ENCODE results near the gene SIVA1.

The SIVA1 gene

GRCh38 chr14:104752735-104753527 is at the start of gene SIVA1:
Gene SIVA1, plus strand, starts transcription at chr14:104753147. Its CDS starts 55 bp downstream, at chr14:104753202.
- DNase-seq (ENCODE audit: low read depth) = peak; percentile 99

- DNase-seq (ENCODE audit: low read depth) = no peak
Observed at GRCh38 chr14:104703269-104703668, 49.7 kb upstream of the SIVA1 start.

- DNase-seq (ENCODE audit: low read depth) = no peak
Observed at GRCh38 chr14:104704252-104704651, 48.7 kb upstream of the SIVA1 start.

- DNase-seq (ENCODE audit: low read depth) = no peak
Observed at GRCh38 chr14:104705340-104706047, 47.5 kb upstream of the SIVA1 start.

- no peak for DNase-seq (ENCODE audit: low read depth)
Observed at GRCh38 chr14:104706733-104707607, 46.0 kb upstream of the SIVA1 start.

GRCh38 chr14:104707608-104708595 is 45.0 kb upstream of the SIVA1 start:
- no peak for DNase-seq (ENCODE audit: low read depth)

- DNase-seq (ENCODE audit: low read depth) = peak; percentile 51
Observed at GRCh38 chr14:104708606-104709268, 44.2 kb upstream of the SIVA1 start.

- no peak for DNase-seq (ENCODE audit: low read depth)
Observed at GRCh38 chr14:104709387-104710039, 43.4 kb upstream of the SIVA1 start.

- DNase-seq (ENCODE audit: low read depth) = no peak
Observed at GRCh38 chr14:104710071-104710735, 42.7 kb upstream of the SIVA1 start.

GRCh38 chr14:104712881-104713734 is 39.8 kb upstream of the SIVA1 start:
- DNase-seq (ENCODE audit: low read depth) = no peak

- no peak for DNase-seq (ENCODE audit: low read depth)
Observed at GRCh38 chr14:104714066-104714465, 38.9 kb upstream of the SIVA1 start.

GRCh38 chr14:104714681-104715080 is 38.3 kb upstream of the SIVA1 start:
- DNase-seq (ENCODE audit: low read depth) = no peak

GRCh38 chr14:104715416-104715815 is 37.5 kb upstream of the SIVA1 start:
- no peak for DNase-seq (ENCODE audit: low read depth)

- DNase-seq (ENCODE audit: low read depth) = no peak
Observed at GRCh38 chr14:104715871-104716270, 37.1 kb upstream of the SIVA1 start.

- DNase-seq (ENCODE audit: low read depth) = no peak
Observed at GRCh38 chr14:104717137-104717536, 35.8 kb upstream of the SIVA1 start.

- DNase-seq (ENCODE audit: low read depth) = no peak
Observed at GRCh38 chr14:104717646-104718045, 35.3 kb upstream of the SIVA1 start.

- DNase-seq (ENCODE audit: low read depth) = no peak
Observed at GRCh38 chr14:104718147-104718546, 34.8 kb upstream of the SIVA1 start.

- no peak for DNase-seq (ENCODE audit: low read depth)
Observed at GRCh38 chr14:104718871-104719270, 34.1 kb upstream of the SIVA1 start.

- no peak for DNase-seq (ENCODE audit: low read depth)
Observed at GRCh38 chr14:104719343-104719742, 33.6 kb upstream of the SIVA1 start.

Data from activated gamma-delta T cell treated with anti-CD3 and anti-CD28 coated beads, Interleukin-2, amount 50 U/mL, for 16 hours (primary cell).